ENCODE data around the gene BTF3L4. TPM values are rescaled to one million over a fixed set of nuclear protein-coding genes. Genes with fewer than 3 reads are reported as not detected.

BTF3L4 gene
- total RNA-seq, 1 experiment from 2014 or later: 106 TPM

- Mint-ChIP-seq H3K27me3 (ENCODE audit: low read depth) (no peaks in the 10 kb centered on the region; the same call in 1 of the 2 replicates), H3K36me3 (ENCODE audit: insufficient read depth in 1 of 3, low read depth in 3 of 3) (peaks cover 6 to 50% (median 37%) of the 10 kb centered on the region in 3 experiments; a peak in 5 of 7 replicates), H3K4me1 (peaks cover 21 to 22% of the 10 kb centered on the region in 2 experiments), H3K4me3 (peak overlapping the region; percentile 90 to 91), H3K27ac (peak overlapping the region in 2 of 3 experiments; percentile 66; a peak in 3 of 7 replicates), H3K9me3 (no peaks in the 10 kb centered on the region)
- Histone ChIP-seq H2BK15ac (ENCODE audit: low read depth, low read length) (no peak overlapping the region), H3K14ac (ENCODE audit: insufficient read depth, low read length) (no peak overlapping the region), H2AFZ (ENCODE audit: low read length) (no peak overlapping the region), H4K8ac (replicated peaks; ENCODE audit: insufficient read length, low read depth, low read length) (no peak overlapping the region), H3K4me1 (ENCODE audit: insufficient read depth, low read length) (peaks cover 2% of the 10 kb centered on the region; the same call in 1 of the 2 replicates), H3K9me3 (ENCODE audit: control insufficient read depth, low read depth, low read length) (no peaks in the 10 kb centered on the region), H3K27me3 (ENCODE audit: insufficient read depth, low read length) (no peaks in the 10 kb centered on the region), H2BK120ac (ENCODE audit: low read depth, low read length, poor library complexity, severe bottlenecking) (no peak overlapping the region), H3K79me2 (ENCODE audit: insufficient read depth, low read length) (peaks cover 4% of the 10 kb centered on the region; the same call in 1 of the 2 replicates), H3K4ac (ENCODE audit: low read depth, low read length) (no peak overlapping the region), H3K23me2 (ENCODE audit: insufficient read length, low read depth, low read length, poor library complexity, severe bottlenecking) (peaks cover 10% of the 10 kb centered on the region), H3K79me1 (ENCODE audit: insufficient read depth, low read depth, low read length, poor library complexity, severe bottlenecking) (no peaks in the 10 kb centered on the region), H3K18ac (ENCODE audit: insufficient read length, low read depth, low read length) (no peak overlapping the region), H2BK20ac (ENCODE audit: low read depth, low read length, poor library complexity, severe bottlenecking) (no peak overlapping the region), H2BK5ac (ENCODE audit: insufficient read length, low read length) (no peak overlapping the region), H3K56ac (ENCODE audit: insufficient read length, low read depth, low read length) (no peak overlapping the region), H2BK12ac (ENCODE audit: insufficient read length, low read depth, low read length) (no peak overlapping the region), H2AK5ac (ENCODE audit: insufficient read length, low read length) (no peak overlapping the region), H3T11ph (ENCODE audit: low read length) (no peak overlapping the region), H3K23ac (ENCODE audit: insufficient read length, low read depth, low read length) (no peak overlapping the region), H3K9ac (ENCODE audit: extremely low read depth, insufficient read length, low read length) (no peak overlapping the region), H3K4me2 (ENCODE audit: insufficient read depth, insufficient read length, low read length) (peak overlapping the region; percentile 75), H4K91ac (ENCODE audit: insufficient read length, low read depth, low read length) (no peak overlapping the region), H4K20me1 (ENCODE audit: control insufficient read depth, insufficient read depth, insufficient read length) (no peaks in the 10 kb centered on the region), H3K27ac (ENCODE audit: insufficient read length, low read depth, low read length) (no peak overlapping the region), H4K5ac (ENCODE audit: insufficient read length, low read depth, low read length) (no peak overlapping the region)
- TF ChIP-seq CTCF (conservative IDR thresholded peaks at IDR 0.05): no peak
- no peak for DNase-seq
- WGBS (ENCODE audit: extremely low coverage, insufficient read length, low lambda C conversion rate): no CpG with 5 or more reads among the region's 2 CpGs
Observed at GRCh38 chr1:52034050-52034384, 22.1 kb upstream of the BTF3L4 start.

Measured in H9 (cell line).